HepG2 (cell line): ENCODE measurements around the gene GC. TPM values are rescaled to one million over a fixed set of nuclear protein-coding genes. Genes with fewer than 3 reads are reported as not detected.

Experiments used
- ATAC-seq: fragments of 200-7000 bp; cut with Tn5 transposase; 3 replicates; pipeline ENCODE4 v1.9.1; 2020; ENCODE audit warnings: mild to moderate bottlenecking, moderate library complexity
- BruUV-seq: library from RNA; stranded (reverse); fragments of 400-500 nt; replicated peaks from 2 replicates; lab custom pipeline; 2021; lab: Mats Ljungman, UMichigan
- CTCF ChIA-PET: fragments of 300-600 bp; formaldehyde crosslinking; extraction: SDS; loops from one replicate; lab custom pipeline; 2021; ENCODE audit warnings: low total read pairs, inconsistent platforms, low intra/inter-chr PET ratio; lab: Yijun Ruan, JAX
- POLR2A ChIA-PET: fragments of 350-600 bp; sonication (Branson Sonifier 250); formaldehyde crosslinking; loops from one replicate; lab custom pipeline; 2020; ENCODE audit warnings: antibody characterized with exemption, inconsistent platforms; lab: Yijun Ruan, JAX
- DNase-seq: peaks from one replicate; pipeline ENCODE4 v3.0.0-alpha.2; 2015; ENCODE audit warnings: low spot score
- FAIRE-seq: peaks from 3 replicates; lab custom pipeline; 2011; peaks lifted over from hg19 to GRCh38; lab: Jason Lieb, UNC
- H2AFZ ChIP-seq: one replicate; pipeline ENCODE4 v1.6.1; 2011; ENCODE audit warnings: low read length, inconsistent platforms
- H3K27ac ChIP-seq: fragments of 300-600 bp; 3 replicates; pipeline ENCODE4 v1.8.0; 2011; ENCODE audit warnings: mixed run types, mild to moderate bottlenecking, mixed read lengths, low read length, inconsistent platforms; ENCODE audit not compliant: insufficient read depth; ENCODE audit errors: extremely low read length
- H3K27me3 ChIP-seq, 2 experiments: fragments of 200-600 bp in 1 of 2; 2 replicates in 1 of 2; 3 replicates in 1 of 2; pipeline versions ENCODE4 v1.6.0 to v1.8.0; 2011; ENCODE audit warnings: low read length in 2 of 2, mild to moderate bottlenecking in 2 of 2, moderate library complexity in 2 of 2, inconsistent platforms in 1 of 2; ENCODE audit not compliant: insufficient read depth in 2 of 2, control insufficient read depth in 1 of 2
- H3K36me3 ChIP-seq, 2 experiments: fragments of 200-600 bp in 1 of 2; replicated peaks in 1 of 2; 2 replicates in 1 of 2; 3 replicates in 1 of 2; pipeline versions ENCODE4 v1.5.1 to v1.8.0; 2011; ENCODE audit warnings: low read length in 2 of 2, inconsistent platforms in 1 of 2; ENCODE audit not compliant: insufficient read depth in 2 of 2, control insufficient read depth in 1 of 2
- H3K4me1 ChIP-seq: 2 replicates; pipeline ENCODE4 v1.5.1; 2012; ENCODE audit warnings: low read length, inconsistent platforms; ENCODE audit not compliant: insufficient read depth
- H3K4me2 ChIP-seq: 2 replicates; pipeline ENCODE4 v1.6.0; 2011; ENCODE audit warnings: low read depth, low read length, inconsistent platforms
- H3K4me3 ChIP-seq, 3 experiments: fragments of 200-600 bp in 1 of 3; sonication (generic), shearing (Covaris generic) in 1 of 3; replicated peaks in 1 of 3; 2 replicates each; pipeline ENCODE4 v1.5.1; 2011 to 2016; ENCODE audit warnings: low read length in 3 of 3, inconsistent platforms in 2 of 3, low read depth in 2 of 3, mild to moderate bottlenecking in 2 of 3, control low read depth in 1 of 3, mixed read lengths in 1 of 3; ENCODE audit not compliant: insufficient read depth in 1 of 3
- H3K79me2 ChIP-seq: one replicate; pipeline ENCODE4 v1.6.1; 2011; ENCODE audit warnings: low read length, inconsistent platforms; ENCODE audit not compliant: insufficient read depth
- H3K9ac ChIP-seq: 2 replicates; pipeline ENCODE4 v1.6.0; 2011; ENCODE audit warnings: mild to moderate bottlenecking, low read depth, low read length, inconsistent platforms; ENCODE audit not compliant: insufficient read depth
- H3K9me3 ChIP-seq: 2 replicates; pipeline ENCODE4 v1.5.1; 2012; ENCODE audit warnings: mild to moderate bottlenecking, low read length
- H4K20me1 ChIP-seq: 2 replicates; pipeline ENCODE4 v1.6.0; 2011; ENCODE audit warnings: inconsistent platforms, mild to moderate bottlenecking, low read length, moderate library complexity; ENCODE audit not compliant: insufficient read depth
- CCDC6 ChIP-seq: sonication (generic); formaldehyde crosslinking; IDR thresholded peaks from 2 replicates; pipeline ENCODE4 v1.8.1; 2022; ENCODE audit warnings: mild to moderate bottlenecking, missing genetic modification reagents, moderate library complexity
- CHD4 ChIP-seq: fragments of 200-600 bp; sonication (generic); IDR thresholded peaks from 2 replicates; pipeline ENCODE4 v1.7.0; 2017; ENCODE audit warnings: mild to moderate bottlenecking, low read length, borderline replicate concordance
- FOXO1 ChIP-seq: sonication (generic); formaldehyde crosslinking; IDR thresholded peaks from 2 replicates; pipeline ENCODE4 v1.4.0; 2020; ENCODE audit warnings: missing genetic modification reagents
- KAT7 ChIP-seq: IDR thresholded peaks from 2 replicates; pipeline ENCODE4 v1.6.1; 2018; ENCODE audit warnings: borderline replicate concordance, missing compliant biosample characterization
- MAFK ChIP-seq, 2 experiments: IDR thresholded peaks in 1 of 2; conservative IDR thresholded peaks in 1 of 2; 2 replicates each; pipeline ENCODE4 v1.6.1; 2011; ENCODE audit warnings: improper control_type of control experiment in 2 of 2, low read length in 2 of 2
- MATR3 ChIP-seq: sonication (generic); formaldehyde crosslinking; IDR thresholded peaks from 2 replicates; pipeline ENCODE4 v1.4.0; 2020; ENCODE audit warnings: missing genetic modification reagents
- ZEB1 ChIP-seq: IDR thresholded peaks from 2 replicates; pipeline ENCODE4 v1.6.1; 2012; ENCODE audit warnings: mild to moderate bottlenecking, low read depth, inconsistent platforms; ENCODE audit not compliant: insufficient replicate concordance
- ZNF24 ChIP-seq: fragments of 450-650 bp; IDR thresholded peaks from 2 replicates; pipeline ENCODE4 v1.6.1; 2017; ENCODE audit warnings: antibody characterized with exemption, mild to moderate bottlenecking
- WGBS: methylation state at CpG from one replicate; pipeline ENCODE4 v1.1.6; 2017; ENCODE audit warnings: low lambda C conversion rate; 5-methylcytosine and 5-hydroxymethylcytosine counted together
- in situ Hi-C: cut with HindIII; loops from 2 replicates; pipeline ENCODE4 v1.10.0; 2017; ENCODE audit warnings: low pct_unique_long_range_greater_than_20kb; ENCODE audit not compliant: extremely low pct_ligation_motif_present
- intact Hi-C: fragments of 100-400 bp; cut with micrococcal nuclease; formaldehyde crosslinking; loops from one replicate; pipeline ENCODE4 v1.10.0; 2022; ENCODE audit not compliant: unreplicated experiment
- polyA plus RNA-seq, 8 experiments: library from polyadenylated mRNA; depleted of rRNA in 3 of 8; stranded (reverse) in 7 of 8; unstranded in 1 of 8; fragments of >200 nt; fragmentation: Illumina TruSeq in 4 of 8; extraction: Trizol in 4 of 8; gene quantifications; 2 replicates each; pipeline versions ENCODE4 v1.2.1 to v1.2.3, GENCODE V29; 2011 to 2016; ENCODE audit warnings: low read depth in 4 of 8, missing spikeins in 1 of 8, mixed read lengths in 1 of 8; ENCODE audit not compliant: insufficient read depth in 1 of 8
- total RNA-seq, 5 experiments: library from RNA; depleted of rRNA; stranded (reverse); fragments of >200 nt; fragmentation: Illumina TruSeq; extraction: Trizol; gene quantifications; 2 replicates each; pipeline ENCODE4 v1.2.3, GENCODE V29; 2016; ENCODE audit warnings: low read depth in 1 of 5
- TF ChIP-seq, protein P1 (sequence below): IDR thresholded peaks from 2 replicates; pipeline ENCODE4 v1.6.1; 2012; ENCODE audit warnings: low read depth, low read length, improper control_type of control experiment
- TF ChIP-seq, protein P2 (sequence below): sonication (generic); formaldehyde crosslinking; IDR thresholded peaks from 2 replicates; pipeline ENCODE4 v1.4.0; 2020; ENCODE audit warnings: missing genetic modification reagents, mild to moderate bottlenecking, borderline replicate concordance

The GC gene
- total and polyA plus RNA-seq, 2 of the 13 experiments (the other 11 are each of a cell fraction or from before 2014, with no cell fraction given) = 0.18 to 0.35 TPM

DNA sequence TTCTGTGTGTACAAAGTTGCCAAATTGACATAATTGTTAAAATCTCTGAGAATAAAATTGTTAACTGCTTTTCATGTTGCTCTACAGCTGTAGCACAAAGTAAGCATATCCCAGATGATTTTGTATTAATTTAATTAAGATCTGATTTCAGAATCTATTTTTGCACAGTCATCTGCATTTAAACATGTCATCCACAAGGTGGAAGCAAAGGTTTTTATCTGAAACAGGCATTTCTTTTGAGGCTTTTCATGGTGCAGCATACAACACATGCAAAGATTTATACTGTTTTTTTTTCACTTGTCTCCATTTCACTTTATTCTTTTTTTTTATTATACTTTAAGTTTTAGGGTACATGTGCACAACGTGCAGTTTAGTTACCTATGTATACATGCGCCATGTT, 51.2 kb downstream of the GC start (continued):
- TF ChIP-seq CHD4 (no peak), MAFK (conservative IDR thresholded peaks at IDR 0.05 in 1 of 2, IDR thresholded peaks at IDR 0.05 in 1 of 2; ENCODE audit: low read length in 2 of 2) (peak; percentile 71 to 74; a peak in 3 of 4 replicates)
- TF ChIP-seq, protein P1, sequence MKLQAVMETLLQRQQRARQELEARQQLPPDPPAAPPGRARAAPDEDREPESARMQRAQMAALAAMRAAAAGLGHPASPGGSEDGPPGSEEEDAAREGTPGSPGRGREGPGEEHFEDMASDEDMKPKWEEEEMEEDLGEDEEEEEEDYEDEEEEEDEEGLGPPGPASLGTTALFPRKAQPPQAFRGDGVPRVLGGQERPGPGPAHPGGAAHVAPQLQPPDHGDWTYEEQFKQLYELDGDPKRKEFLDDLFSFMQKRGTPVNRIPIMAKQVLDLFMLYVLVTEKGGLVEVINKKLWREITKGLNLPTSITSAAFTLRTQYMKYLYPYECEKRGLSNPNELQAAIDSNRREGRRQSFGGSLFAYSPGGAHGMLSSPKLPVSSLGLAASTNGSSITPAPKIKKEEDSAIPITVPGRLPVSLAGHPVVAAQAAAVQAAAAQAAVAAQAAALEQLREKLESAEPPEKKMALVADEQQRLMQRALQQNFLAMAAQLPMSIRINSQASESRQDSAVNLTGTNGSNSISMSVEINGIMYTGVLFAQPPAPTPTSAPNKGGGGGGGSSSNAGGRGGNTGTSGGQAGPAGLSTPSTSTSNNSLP = peak; percentile 24; the same call in 1 of the 2 replicates
- TF ChIP-seq, all 625 proteins: peak for 8

DNA sequence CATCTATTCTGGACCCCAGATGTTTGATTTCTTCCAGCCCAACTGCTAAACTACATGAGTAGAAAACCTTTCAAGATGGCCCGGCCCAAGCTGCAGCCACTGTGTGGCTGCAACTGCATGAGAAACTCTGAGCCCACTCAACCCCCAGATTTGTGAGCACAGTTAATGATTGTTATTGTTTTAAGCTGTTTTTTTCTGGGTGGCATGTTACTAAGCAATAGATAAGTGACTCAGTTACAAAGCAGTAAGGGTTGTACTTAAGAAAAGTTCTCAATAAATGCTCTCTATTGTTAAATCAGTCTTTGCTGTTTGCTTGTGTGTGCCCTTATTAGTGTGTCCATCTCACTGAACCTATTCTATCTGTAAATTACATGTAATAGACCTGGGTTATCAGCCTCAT, 51.8 kb downstream of the GC start:
- 33% methylated on average over 1 of the region's 1 CpG for WGBS
- H3K36me3 ChIP-seq = no peaks in the 10 kb centered on the region
- CTCF ChIA-PET = interaction anchor here (1.6 kb wide), 1 partner anchor 571 kb away, joined by 5 read pairs; no protein-coding TSS in a partner anchor
- H3K4me2 ChIP-seq = no peak overlapping the region
- ATAC-seq (no peak), DNase-seq (no peak), FAIRE-seq (no peak)
- no peaks in the 10 kb centered on the region for H3K4me1 ChIP-seq
- in situ Hi-C loops (loop anchor here (5.0 kb wide), 1 partner anchor 570 kb away; no protein-coding TSS in a partner anchor), intact Hi-C loops (loop anchor here (1.0 to 5.0 kb wide), 4 partner anchors 555 to 1285 kb away; no protein-coding TSS in a partner anchor)
- no peak overlapping the region for H3K4me3 ChIP-seq
- H3K27ac ChIP-seq = no peak overlapping the region
- no peak for TF ChIP-seq KAT7 (CRISPR knock-in tag)
- TF ChIP-seq CCDC6 (CRISPR knock-in tag) = no peak
- TF ChIP-seq ZNF24 = no peak
- TF ChIP-seq FOXO1 (CRISPR knock-in tag) = no peak
- TF ChIP-seq, protein P2, sequence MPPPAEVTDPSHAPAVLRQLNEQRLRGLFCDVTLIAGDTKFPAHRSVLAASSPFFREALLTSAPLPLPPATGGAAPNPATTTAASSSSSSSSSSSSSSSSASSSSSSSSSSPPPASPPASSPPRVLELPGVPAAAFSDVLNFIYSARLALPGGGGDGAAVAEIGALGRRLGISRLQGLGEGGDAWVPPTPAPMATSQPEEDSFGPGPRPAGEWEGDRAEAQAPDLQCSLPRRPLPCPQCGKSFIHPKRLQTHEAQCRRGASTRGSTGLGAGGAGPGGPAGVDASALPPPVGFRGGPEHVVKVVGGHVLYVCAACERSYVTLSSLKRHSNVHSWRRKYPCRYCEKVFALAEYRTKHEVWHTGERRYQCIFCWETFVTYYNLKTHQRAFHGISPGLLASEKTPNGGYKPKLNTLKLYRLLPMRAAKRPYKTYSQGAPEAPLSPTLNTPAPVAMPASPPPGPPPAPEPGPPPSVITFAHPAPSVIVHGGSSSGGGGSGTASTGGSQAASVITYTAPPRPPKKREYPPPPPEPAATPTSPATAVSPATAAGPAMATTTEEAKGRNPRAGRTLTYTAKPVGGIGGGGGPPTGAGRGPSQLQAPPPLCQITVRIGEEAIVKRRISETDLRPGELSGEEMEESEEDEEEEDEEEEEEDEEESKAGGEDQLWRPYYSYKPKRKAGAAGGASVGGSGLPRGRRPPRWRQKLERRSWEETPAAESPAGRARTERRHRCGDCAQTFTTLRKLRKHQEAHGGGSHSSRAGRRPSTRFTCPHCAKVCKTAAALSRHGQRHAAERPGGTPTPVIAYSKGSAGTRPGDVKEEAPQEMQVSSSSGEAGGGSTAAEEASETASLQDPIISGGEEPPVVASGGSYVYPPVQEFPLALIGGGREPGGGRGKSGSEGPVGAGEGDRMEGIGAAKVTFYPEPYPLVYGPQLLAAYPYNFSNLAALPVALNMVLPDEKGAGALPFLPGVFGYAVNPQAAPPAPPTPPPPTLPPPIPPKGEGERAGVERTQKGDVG = no peak
- no peak for TF ChIP-seq MATR3 (CRISPR knock-in tag)
- no peak for TF ChIP-seq ZEB1
- POLR2A ChIA-PET = no interaction called here
- no peaks in the 10 kb centered on the region for H3K27me3 ChIP-seq
- H3K79me2 ChIP-seq = no peaks in the 10 kb centered on the region
- H4K20me1 ChIP-seq = no peaks in the 10 kb centered on the region
- no TSS peak for BruUV-seq
- peaks cover under 1% of the 10 kb centered on the region; the same call in 1 of the 2 replicates for H3K9me3 ChIP-seq
- H2AFZ ChIP-seq = no peak overlapping the region
- H3K9ac ChIP-seq = no peak overlapping the region
